CD14-positive monocyte (primary cell): ENCODE results near the gene NCKAP1. TPM values are rescaled to one million over a fixed set of nuclear protein-coding genes. Genes with fewer than 3 reads are reported as not detected.

Experiments used
- DNase-seq, 3 donors: peaks; one replicate each; pipeline ENCODE4 v3.0.0-alpha.2; 2011 to 2022
- H2AFZ ChIP-seq: 2 replicates; pipeline ENCODE4 v1.6.0; 2012; ENCODE audit warnings: mild to moderate bottlenecking, low read depth, low read length, inconsistent platforms; ENCODE audit not compliant: insufficient read depth, poor library complexity, severe bottlenecking
- H3K27ac ChIP-seq, 2 donors: 1 replicate in 1 of 2; 2 replicates in 1 of 2; pipeline ENCODE4 v1.5.1; 2012 to 2013; ENCODE audit warnings: low read length in 2 of 2, control low read depth in 1 of 2, inconsistent platforms in 1 of 2, low read depth in 1 of 2, mild to moderate bottlenecking in 1 of 2
- H3K27me3 ChIP-seq, 2 donors: one replicate each; pipeline versions ENCODE4 v1.6.0 to v1.6.1; 2011 to 2013; ENCODE audit warnings: low read length in 2 of 2; ENCODE audit not compliant: control insufficient read depth in 2 of 2, insufficient read depth in 2 of 2
- H3K36me3 ChIP-seq, 2 donors: replicated peaks in 1 of 2; 1 replicate in 1 of 2; 2 replicates in 1 of 2; pipeline versions ENCODE4 v1.5.1 to v1.6.1; 2012 to 2013; ENCODE audit warnings: low read length in 2 of 2, control low read depth in 1 of 2, inconsistent platforms in 1 of 2, mild to moderate bottlenecking in 1 of 2; ENCODE audit not compliant: insufficient read depth in 2 of 2, control insufficient read depth in 1 of 2
- H3K4me1 ChIP-seq, 2 donors: 1 replicate in 1 of 2; 2 replicates in 1 of 2; pipeline versions ENCODE4 v1.5.1 to v1.6.1; 2012 to 2013; ENCODE audit warnings: low read length in 2 of 2, control low read depth in 1 of 2, inconsistent platforms in 1 of 2, mild to moderate bottlenecking in 1 of 2, moderate library complexity in 1 of 2; ENCODE audit not compliant: insufficient read depth in 2 of 2, control insufficient read depth in 1 of 2
- H3K4me2 ChIP-seq: replicated peaks from 2 replicates; pipeline ENCODE3; 2012; ENCODE audit warnings: low read length, moderate library complexity, mild to moderate bottlenecking; ENCODE audit not compliant: poor library complexity, severe bottlenecking; ENCODE audit errors: extremely low read depth
- H3K4me3 ChIP-seq, 3 experiments: fragments of 200-600 bp in 1 of 3; sonication (generic) in 1 of 3; replicated peaks in 1 of 3; 1 replicate in 2 of 3; 2 replicates in 1 of 3; pipeline ENCODE4 v1.5.1; 2011 to 2013; ENCODE audit warnings: low read length in 3 of 3, mild to moderate bottlenecking in 3 of 3, control low read depth in 2 of 3, low read depth in 2 of 3, inconsistent platforms in 1 of 3, moderate library complexity in 1 of 3
- H3K79me2 ChIP-seq: 2 replicates; pipeline ENCODE4 v1.6.0; 2012; ENCODE audit warnings: mild to moderate bottlenecking, control low read depth, inconsistent platforms, low read length, moderate library complexity; ENCODE audit not compliant: insufficient read depth
- H3K9ac ChIP-seq: 2 replicates; pipeline ENCODE4 v1.6.0; 2017; ENCODE audit warnings: low read length, mild to moderate bottlenecking; ENCODE audit not compliant: insufficient read depth, poor library complexity, severe bottlenecking
- H3K9me3 ChIP-seq, 2 donors: replicated peaks in 1 of 2; 1 replicate in 1 of 2; 2 replicates in 1 of 2; pipeline versions ENCODE4 v1.5.1 to v1.6.1; 2012 to 2013; ENCODE audit warnings: low read length in 2 of 2, control low read depth in 1 of 2; ENCODE audit not compliant: control insufficient read depth in 1 of 2, insufficient read depth in 1 of 2
- H4K20me1 ChIP-seq: 2 replicates; pipeline ENCODE4 v1.6.0; 2012; ENCODE audit warnings: mild to moderate bottlenecking, low read length, control low read depth, moderate library complexity; ENCODE audit not compliant: insufficient read depth
- H3K27ac Mint-ChIP-seq, 7 donors: one replicate each; pipeline ENCODE4 v1.8.0; 2020; ENCODE audit warnings: mild to moderate bottlenecking in 7 of 7, mixed read lengths in 7 of 7, moderate library complexity in 6 of 7, inconsistent platforms in 2 of 7
- H3K27me3 Mint-ChIP-seq, 3 donors: one replicate each; pipeline ENCODE4 v1.8.0; 2021 to 2022; ENCODE audit warnings: low read depth in 3 of 3, mild to moderate bottlenecking in 3 of 3, mixed read lengths in 3 of 3, moderate library complexity in 3 of 3, inconsistent platforms in 1 of 3
- H3K36me3 Mint-ChIP-seq, 2 donors: one replicate each; pipeline ENCODE4 v1.8.0; 2020; ENCODE audit warnings: mixed read lengths in 2 of 2, inconsistent platforms in 1 of 2, mild to moderate bottlenecking in 1 of 2
- H3K4me1 Mint-ChIP-seq: one replicate; pipeline ENCODE4 v1.8.0; 2020; ENCODE audit warnings: mild to moderate bottlenecking, mixed read lengths
- H3K4me3 Mint-ChIP-seq, 2 donors: one replicate each; pipeline ENCODE4 v1.8.0; 2020; ENCODE audit warnings: mild to moderate bottlenecking in 2 of 2, mixed read lengths in 2 of 2, moderate library complexity in 1 of 2
- H3K9me3 Mint-ChIP-seq, 7 donors: one replicate each; pipeline ENCODE4 v1.8.0; 2020 to 2022; ENCODE audit warnings: mixed read lengths in 7 of 7, mild to moderate bottlenecking in 6 of 7, moderate library complexity in 6 of 7, inconsistent platforms in 2 of 7
- CTCF ChIP-seq: fragments of 200-600 bp; IDR thresholded peaks from one replicate; pipeline ENCODE4 v1.8.0; 2022; ENCODE audit warnings: antibody characterized with exemption, mild to moderate bottlenecking
- WGBS: methylation state at CpG from one replicate; pipeline ENCODE4 v1.1.5; 2013; ENCODE audit warnings: missing lambda C conversion rate; ENCODE audit not compliant: insufficient coverage; 5-methylcytosine and 5-hydroxymethylcytosine counted together
- intact Hi-C, 2 donors: fragments of 100-400 bp; cut with micrococcal nuclease; formaldehyde crosslinking; loops; one replicate each; pipeline versions ENCODE4 v1.15.0 to v1.15.1; 2023
- polyA plus RNA-seq, 3 donors: library from polyadenylated mRNA; depleted of rRNA in 1 of 3; unstranded in 2 of 3; stranded (reverse) in 1 of 3; fragments of 300-500 nt in 2 of 3; fragments of >200 nt in 1 of 3; fragmentation: Illumina TruSeq in 2 of 3; gene quantifications; 1 replicate in 2 of 3; 2 replicates in 1 of 3; pipeline ENCODE4 v1.2.3, GENCODE V29; 2012 to 2021

Gene NCKAP1
- polyA plus RNA-seq, 3 donors: 0.01 TPM; not detected in 2

GRCh38 chr2:182910965-182911364 lies 127.3 kb downstream of the NCKAP1 start:
- no peak overlapping the region for H3K4me3 ChIP-seq
- peaks cover 0 to 2% of the 10 kb centered on the region in 2 donors for H3K9me3 ChIP-seq
- Mint-ChIP-seq H3K36me3 (no peaks in the 10 kb centered on the region), H3K27ac (no peak overlapping the region), H3K9me3 (peaks cover 0 to 6% (median 2%) of the 10 kb centered on the region in 7 donors), H3K4me3 (no peak overlapping the region), H3K27me3 (peaks cover 0 to 2% (median 0%) of the 10 kb centered on the region in 3 donors), H3K4me1 (no peaks in the 10 kb centered on the region)
- no peak for DNase-seq
- H3K36me3 ChIP-seq: no peaks in the 10 kb centered on the region
- no peaks in the 10 kb centered on the region for H3K79me2 ChIP-seq
- no peak overlapping the region for H3K4me2 ChIP-seq
- no peak overlapping the region for H3K27ac ChIP-seq
- H4K20me1 ChIP-seq: no peaks in the 10 kb centered on the region
- H3K9ac ChIP-seq: no peak overlapping the region
- H3K4me1 ChIP-seq: no peaks in the 10 kb centered on the region
- H2AFZ ChIP-seq: no peak overlapping the region
- no CpG with 5 or more reads among the region's 1 CpG for WGBS
- no peak for TF ChIP-seq CTCF
- intact Hi-C loops: no loop called here
- H3K27me3 ChIP-seq: no peaks in the 10 kb centered on the region

GRCh38 chr2:182907081-182907830 lies 131.0 kb downstream of the NCKAP1 start:
- H3K4me2 ChIP-seq: no peak overlapping the region
- Mint-ChIP-seq H3K9me3 (peaks cover 0 to 7% (median 2%) of the 10 kb centered on the region in 7 donors), H3K4me1 (no peaks in the 10 kb centered on the region), H3K36me3 (no peaks in the 10 kb centered on the region), H3K27ac (no peak overlapping the region), H3K27me3 (no peaks in the 10 kb centered on the region), H3K4me3 (no peak overlapping the region)
- no peak overlapping the region for H2AFZ ChIP-seq
- H3K9me3 ChIP-seq: peaks cover 0 to 2% of the 10 kb centered on the region in 2 donors
- intact Hi-C loops: no loop called here
- TF ChIP-seq CTCF: no peak
- H4K20me1 ChIP-seq: no peaks in the 10 kb centered on the region
- H3K36me3 ChIP-seq: no peaks in the 10 kb centered on the region
- no peak overlapping the region for H3K4me3 ChIP-seq
- H3K27me3 ChIP-seq: no peaks in the 10 kb centered on the region
- H3K4me1 ChIP-seq: no peaks in the 10 kb centered on the region
- H3K79me2 ChIP-seq: no peaks in the 10 kb centered on the region
- no CpG with 5 or more reads among the region's 7 CpGs for WGBS
- no peak overlapping the region for H3K9ac ChIP-seq
- DNase-seq: no peak
- H3K27ac ChIP-seq: no peak overlapping the region
